ENCODE results near the gene NUP210.

GRCh38 chr3:13391308-13391707, 28.8 kb downstream of the NUP210 start:
- TF ChIP-seq, protein P1, sequence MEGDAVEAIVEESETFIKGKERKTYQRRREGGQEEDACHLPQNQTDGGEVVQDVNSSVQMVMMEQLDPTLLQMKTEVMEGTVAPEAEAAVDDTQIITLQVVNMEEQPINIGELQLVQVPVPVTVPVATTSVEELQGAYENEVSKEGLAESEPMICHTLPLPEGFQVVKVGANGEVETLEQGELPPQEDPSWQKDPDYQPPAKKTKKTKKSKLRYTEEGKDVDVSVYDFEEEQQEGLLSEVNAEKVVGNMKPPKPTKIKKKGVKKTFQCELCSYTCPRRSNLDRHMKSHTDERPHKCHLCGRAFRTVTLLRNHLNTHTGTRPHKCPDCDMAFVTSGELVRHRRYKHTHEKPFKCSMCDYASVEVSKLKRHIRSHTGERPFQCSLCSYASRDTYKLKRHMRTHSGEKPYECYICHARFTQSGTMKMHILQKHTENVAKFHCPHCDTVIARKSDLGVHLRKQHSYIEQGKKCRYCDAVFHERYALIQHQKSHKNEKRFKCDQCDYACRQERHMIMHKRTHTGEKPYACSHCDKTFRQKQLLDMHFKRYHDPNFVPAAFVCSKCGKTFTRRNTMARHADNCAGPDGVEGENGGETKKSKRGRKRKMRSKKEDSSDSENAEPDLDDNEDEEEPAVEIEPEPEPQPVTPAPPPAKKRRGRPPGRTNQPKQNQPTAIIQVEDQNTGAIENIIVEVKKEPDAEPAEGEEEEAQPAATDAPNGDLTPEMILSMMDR (conservative IDR thresholded peaks at IDR 0.05; ENCODE audit: low read length), result peak; percentile 35
- TF ChIP-seq EZH2phosphoT487 (IDR thresholded peaks at IDR 0.05; ENCODE audit: borderline replicate concordance), result no peak
